KMS-11 (cell line): Measurements from ENCODE around the gene TMEM203.

Experiments
- H2AFZ ChIP-seq: fragments of 200-600 bp; sonication (generic); 2 replicates; pipeline ENCODE4 v1.6.1; 2016; ENCODE audit warnings: antibody characterized with exemption, mixed run types, low read depth
- H3K27ac ChIP-seq: fragments of 200-600 bp; sonication (generic); 2 replicates; pipeline ENCODE4 v1.6.1; 2016; ENCODE audit warnings: mild to moderate bottlenecking, mixed run types
- H3K27me3 ChIP-seq: fragments of 200-600 bp; sonication (generic); 2 replicates; pipeline ENCODE4 v1.6.1; 2017; ENCODE audit warnings: mild to moderate bottlenecking, low read depth, mixed run types, moderate library complexity; ENCODE audit not compliant: insufficient read depth
- H3K36me3 ChIP-seq: fragments of 200-600 bp; sonication (generic); 2 replicates; pipeline ENCODE4 v1.6.1; 2017; ENCODE audit warnings: mild to moderate bottlenecking, mixed run types; ENCODE audit not compliant: insufficient read depth
- H3K4me1 ChIP-seq: fragments of 200-600 bp; sonication (generic); 2 replicates; pipeline ENCODE4 v1.6.1; 2016; ENCODE audit warnings: mild to moderate bottlenecking, low read depth, mixed run types; ENCODE audit not compliant: poor library complexity, severe bottlenecking
- H3K4me2 ChIP-seq: fragments of 200-600 bp; sonication (generic); 2 replicates; pipeline ENCODE4 v1.7.0; 2016; ENCODE audit warnings: mild to moderate bottlenecking, mixed run types
- H3K4me3 ChIP-seq: fragments of 200-600 bp; sonication (generic); IDR thresholded peaks from 2 replicates; pipeline ENCODE4 v1.6.1; 2017; ENCODE audit warnings: low read depth, low read length, mixed read lengths; ENCODE audit not compliant: insufficient read depth
- H3K79me2 ChIP-seq: fragments of 200-600 bp; sonication (generic); 2 replicates; pipeline ENCODE4 v1.6.1; 2016; ENCODE audit warnings: low read depth, mixed run types; ENCODE audit not compliant: insufficient read depth
- H3K9ac ChIP-seq: fragments of 200-600 bp; sonication (generic); 2 replicates; pipeline ENCODE4 v1.6.1; 2016; ENCODE audit warnings: mild to moderate bottlenecking, mixed run types
- H4K20me1 ChIP-seq: fragments of 200-600 bp; sonication (generic); 2 replicates; pipeline ENCODE4 v1.6.1; 2016; ENCODE audit warnings: mild to moderate bottlenecking, mixed run types; ENCODE audit not compliant: insufficient read depth
- CTCF ChIP-seq: fragments of 200-600 bp; sonication (generic); conservative IDR thresholded peaks from 2 replicates; pipeline ENCODE4 v1.6.1; 2017; ENCODE audit warnings: low read depth, mild to moderate bottlenecking, antibody characterized with exemption, low read length, moderate library complexity, mixed read lengths

TMEM203 gene

GRCh38 chr9:137198902-137199283 is 6.6 kb downstream of the TMEM203 start:
- Histone ChIP-seq H3K9ac (no peak overlapping the region), H4K20me1 (no peaks in the 10 kb centered on the region), H3K36me3 (no peaks in the 10 kb centered on the region), H3K27ac (no peak overlapping the region), H3K4me1 (peaks cover 17% of the 10 kb centered on the region), H3K27me3 (no peaks in the 10 kb centered on the region), H3K79me2 (peaks cover 13% of the 10 kb centered on the region; the same call in 1 of the 2 replicates), H2AFZ (no peak overlapping the region), H3K4me2 (0 out of 2 replicates have a peak overlapping the region, but pooled peaks have one; percentile 51), H3K4me3 (no peak overlapping the region)
- TF ChIP-seq CTCF: no peak

GRCh38 chr9:137198051-137198901 is 7.2 kb downstream of the TMEM203 start:
- Histone ChIP-seq H3K27ac (no peak overlapping the region), H3K36me3 (no peaks in the 10 kb centered on the region), H3K4me1 (peaks cover 15% of the 10 kb centered on the region), H4K20me1 (no peaks in the 10 kb centered on the region), H3K27me3 (no peaks in the 10 kb centered on the region), H2AFZ (no peak overlapping the region), H3K9ac (no peak overlapping the region), H3K79me2 (0 out of 2 replicates have a peak, but pooled peaks cover 11% of the 10 kb centered on the region), H3K4me2 (no peak overlapping the region), H3K4me3 (no peak overlapping the region)
- no peak for TF ChIP-seq CTCF

- no peak overlapping the region for H3K4me3 ChIP-seq
- no peak overlapping the region for H3K27ac ChIP-seq
- no peaks in the 10 kb centered on the region for H3K79me2 ChIP-seq
- H2AFZ ChIP-seq: no peak overlapping the region
- TF ChIP-seq CTCF: no peak
- no peaks in the 10 kb centered on the region for H4K20me1 ChIP-seq
- H3K36me3 ChIP-seq: no peaks in the 10 kb centered on the region
- H3K4me2 ChIP-seq: no peak overlapping the region
- no peaks in the 10 kb centered on the region for H3K27me3 ChIP-seq
- H3K4me1 ChIP-seq: peaks cover 5% of the 10 kb centered on the region
- H3K9ac ChIP-seq: no peak overlapping the region
These were observed 9.8 kb downstream of the TMEM203 start for GRCh38 chr9:137195525-137196220.

- Histone ChIP-seq H3K27me3 (no peaks in the 10 kb centered on the region), H3K36me3 (no peaks in the 10 kb centered on the region), H3K4me3 (no peak overlapping the region), H2AFZ (no peak overlapping the region), H3K4me1 (peaks cover 13% of the 10 kb centered on the region), H3K27ac (no peak overlapping the region), H3K79me2 (peaks cover 6% of the 10 kb centered on the region; the same call in 1 of the 2 replicates), H4K20me1 (no peaks in the 10 kb centered on the region), H3K9ac (no peak overlapping the region), H3K4me2 (no peak overlapping the region)
- no peak for TF ChIP-seq CTCF
These were observed 10.5 kb downstream of the TMEM203 start for GRCh38 chr9:137194909-137195308.
